Pancreas (tissue), 10 donors: ENCODE measurements around the gene NR3C2. TPM values are rescaled to one million over a fixed set of nuclear protein-coding genes. Genes with fewer than 3 reads are reported as not detected.
A peak's percentile ranks its signal among the peaks of the same experiment; 100 is the strongest.

Source experiments
- ATAC-seq, 4 donors: fragments of 200-7000 bp; cut with Tn5 transposase; one replicate each; pipeline versions ENCODE4 v1.8.0 to v1.9.1; 2020; ENCODE audit warnings: mild to moderate bottlenecking in 4 of 4, moderate library complexity in 4 of 4
- DNase-seq, 6 donors: peaks; one replicate each; pipeline ENCODE4 v3.0.0-alpha.2; 2020
- FAIRE-seq: peaks from 2 replicates; lab custom pipeline; 2012; peaks lifted over from hg19 to GRCh38; lab: Jason Lieb, UNC
- H3K27ac ChIP-seq, 4 donors: fragments of 200-600 bp; sonication (generic); 1 replicate in 3 of 4; 2 replicates in 1 of 4; pipeline versions ENCODE4 v1.5.0 to v1.8.0; 2020
- H3K27me3 ChIP-seq, 4 donors: fragments of 200-600 bp; one replicate each; pipeline ENCODE4 v1.8.0; 2021
- H3K36me3 ChIP-seq, 3 donors: fragments of 200-600 bp; sonication (generic) in 1 of 3; one replicate each; pipeline versions ENCODE4 v1.5.0 to v1.8.0; 2020 to 2021
- H3K4me1 ChIP-seq, 3 donors: fragments of 200-600 bp; one replicate each; pipeline ENCODE4 v1.8.0; 2021
- H3K4me3 ChIP-seq, 4 donors: fragments of 200-600 bp; sonication (generic) in 2 of 4; one replicate each; pipeline versions ENCODE4 v1.5.0 to v1.8.0; 2020 to 2021
- H3K9me3 ChIP-seq, 4 donors: fragments of 200-600 bp; one replicate each; pipeline ENCODE4 v1.8.0; 2021
- WGBS, 2 donors: extraction: QIAGEN DNeasy Blood & Tissue Kit; methylation state at CpG; one replicate each; pipeline ENCODE4 v1.1.7; 2013; 5-methylcytosine and 5-hydroxymethylcytosine counted together
- intact Hi-C, 3 donors: fragments of 100-400 bp; cut with DNase I; formaldehyde crosslinking; loops; one replicate each; pipeline versions ENCODE4 v1.11.1 to v1.14.2; 2022
- polyA plus RNA-seq, 2 donors: library from polyadenylated mRNA; stranded (reverse); fragments of 200-250 nt; gene quantifications; one replicate each; pipeline ENCODE4 v1.2.3, GENCODE V29; 2013
- total RNA-seq, 6 donors: library from RNA; stranded (reverse); fragmentation: NEBNext Ultra II Directional in 4 of 6; extraction: Animal tissue kit (Norgen Biotek cat#: 25700) in 4 of 6; gene quantifications; one replicate each; pipeline versions ENCODE4 v1.2.1 to v1.2.4, GENCODE V29; 2021 to 2023
- TF ChIP-seq, protein P1 (sequence below), 4 donors: fragments of 200-600 bp; sonication (generic) in 3 of 4; IDR thresholded peaks; one replicate each; pipeline versions ENCODE4 v1.5.0 to v1.8.0; 2021; ENCODE audit warnings: antibody characterized with exemption in 4 of 4
- donor health status: healthy with polysubstance abuse.
- donor health status: DM: no; HTN: no; CAD: no; lungs with moderate emphysema.
- donor health status: DM: no; HTN: no; CAD: no.
- donor health status: control.
- donor health status: control.
- donor health status: Bipolar disorder and iron deficiency.
- donor health status: DM: yes; HTN: yes; CAD: no.
- donor health status: DM: no; HTN: no; CAD: no.
- donor health status: DM: no; HTN: no; CAD: no.
- donor health status: DM: yes; HTN: yes; CAD: no.

Gene NR3C2
- total and polyA plus RNA-seq, 8 donors, result 2.5 to 15.7 (median 12.5) TPM

- H3K4me1 ChIP-seq, result peaks cover 20 to 27% (median 21%) of the 10 kb centered on the region in 3 donors
- no peak for DNase-seq
- no peaks in the 10 kb centered on the region for H3K36me3 ChIP-seq
- FAIRE-seq, result no peak
- WGBS, 2 donors, result 89 to 94% methylated on average over 1 of the region's 1 CpG
- H3K27ac ChIP-seq, result peak overlapping the region in 2 of 4 donors; percentile 89 to 92
- TF ChIP-seq, protein P1, sequence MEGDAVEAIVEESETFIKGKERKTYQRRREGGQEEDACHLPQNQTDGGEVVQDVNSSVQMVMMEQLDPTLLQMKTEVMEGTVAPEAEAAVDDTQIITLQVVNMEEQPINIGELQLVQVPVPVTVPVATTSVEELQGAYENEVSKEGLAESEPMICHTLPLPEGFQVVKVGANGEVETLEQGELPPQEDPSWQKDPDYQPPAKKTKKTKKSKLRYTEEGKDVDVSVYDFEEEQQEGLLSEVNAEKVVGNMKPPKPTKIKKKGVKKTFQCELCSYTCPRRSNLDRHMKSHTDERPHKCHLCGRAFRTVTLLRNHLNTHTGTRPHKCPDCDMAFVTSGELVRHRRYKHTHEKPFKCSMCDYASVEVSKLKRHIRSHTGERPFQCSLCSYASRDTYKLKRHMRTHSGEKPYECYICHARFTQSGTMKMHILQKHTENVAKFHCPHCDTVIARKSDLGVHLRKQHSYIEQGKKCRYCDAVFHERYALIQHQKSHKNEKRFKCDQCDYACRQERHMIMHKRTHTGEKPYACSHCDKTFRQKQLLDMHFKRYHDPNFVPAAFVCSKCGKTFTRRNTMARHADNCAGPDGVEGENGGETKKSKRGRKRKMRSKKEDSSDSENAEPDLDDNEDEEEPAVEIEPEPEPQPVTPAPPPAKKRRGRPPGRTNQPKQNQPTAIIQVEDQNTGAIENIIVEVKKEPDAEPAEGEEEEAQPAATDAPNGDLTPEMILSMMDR (IDR thresholded peaks at IDR 0.05), result no peak
- ATAC-seq, result no peak
- H3K4me3 ChIP-seq, result no peak overlapping the region
- no peaks in the 10 kb centered on the region for H3K27me3 ChIP-seq
- no peaks in the 10 kb centered on the region for H3K9me3 ChIP-seq
- intact Hi-C loops, result no loop called here
Observed at GRCh38 chr4:148204892-148205291, 237.3 kb downstream of the NR3C2 start.

DNA sequence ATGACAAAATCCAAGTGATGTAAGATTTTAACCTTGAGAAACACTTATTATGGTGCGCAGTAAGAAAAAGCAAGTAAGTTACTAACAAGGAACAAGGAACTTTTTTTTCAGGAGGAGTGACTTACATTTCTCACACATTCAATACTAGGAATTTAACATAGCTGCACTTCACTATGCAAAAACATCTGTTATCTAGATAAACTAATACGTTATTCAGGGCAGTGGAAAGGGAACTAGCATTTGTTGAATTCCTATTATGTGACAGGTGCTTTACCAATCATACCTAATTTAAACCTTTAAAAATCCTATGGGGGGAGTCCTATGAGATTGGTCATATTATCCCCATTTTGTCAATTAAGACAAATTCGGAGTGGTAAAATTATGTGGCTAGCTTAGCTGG, 238.0 kb downstream of the NR3C2 start:
- Histone ChIP-seq H3K9me3 (no peaks in the 10 kb centered on the region), H3K27me3 (no peaks in the 10 kb centered on the region), H3K4me1 (peaks cover 20 to 27% (median 21%) of the 10 kb centered on the region in 3 donors), H3K4me3 (no peak overlapping the region), H3K27ac (peak overlapping the region; percentile 45 to 92 (median 70)), H3K36me3 (no peaks in the 10 kb centered on the region)
- TF ChIP-seq, protein P1 (IDR thresholded peaks at IDR 0.05), result no peak
- peak in 3 of 4 donors; percentile 14 to 38 (median 17) for ATAC-seq
- 43 to 51% methylated on average over 3 of the region's 3 CpGs for WGBS, 2 donors
- DNase-seq, result no peak
- intact Hi-C loops, result no loop called here
- FAIRE-seq, result no peak

DNA sequence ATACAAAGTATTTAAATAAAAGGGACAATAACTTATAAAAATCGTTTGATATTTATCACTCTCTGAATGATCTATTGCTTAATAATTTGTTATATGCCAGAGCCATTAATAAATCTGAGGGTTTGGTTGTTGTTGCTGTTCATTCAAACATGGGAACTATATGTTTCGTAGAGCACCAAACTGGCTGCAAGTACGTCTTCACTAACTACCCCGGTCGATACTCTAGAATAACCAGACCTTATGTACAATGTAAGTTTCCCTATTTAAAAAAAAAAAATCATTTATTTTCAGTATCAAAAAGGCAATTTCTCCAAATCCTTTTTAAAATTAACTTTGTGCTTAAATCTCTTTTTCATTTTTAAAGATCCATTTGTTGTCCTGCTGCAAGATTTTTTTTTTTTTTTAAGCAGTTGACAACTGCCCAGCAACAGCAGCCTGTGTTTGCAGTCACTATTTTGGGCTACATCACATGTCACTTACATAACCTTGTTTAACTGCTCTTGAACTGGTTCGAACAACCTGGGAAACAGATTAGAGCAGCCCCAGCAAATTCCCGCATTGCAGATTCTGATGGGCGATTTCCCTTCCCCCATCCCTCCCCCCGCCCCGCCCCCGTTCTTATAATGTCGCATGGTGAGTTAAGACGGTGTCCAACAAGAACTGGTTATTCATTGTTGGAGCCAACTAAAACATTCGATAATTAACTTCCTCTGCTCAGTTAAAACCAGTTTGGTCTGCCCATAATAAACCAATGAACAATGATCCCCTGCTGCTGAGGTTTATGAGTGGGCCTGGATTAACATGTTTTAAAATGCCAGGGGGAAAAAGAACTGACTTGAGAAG, 238.9 kb downstream of the NR3C2 start:
- no peaks in the 10 kb centered on the region for H3K9me3 ChIP-seq
- H3K27me3 ChIP-seq, result no peaks in the 10 kb centered on the region
- peak overlapping the region in 1 of 4 donors; percentile 2 for H3K4me3 ChIP-seq
- TF ChIP-seq, protein P1 (IDR thresholded peaks at IDR 0.05), result no peak
- 8 to 9% methylated on average over 14 of the region's 14 CpGs for WGBS, 2 donors
- H3K4me1 ChIP-seq, result peaks cover 20 to 27% (median 21%) of the 10 kb centered on the region in 3 donors
- peak overlapping the region; percentile 45 to 92 (median 70) for H3K27ac ChIP-seq
- FAIRE-seq, result peak; percentile 69
- peak; percentile 94 to 95 (median 94) for ATAC-seq
- DNase-seq, result peak in 4 of 6 donors; percentile 58 to 77 (median 72)
- H3K36me3 ChIP-seq, result no peaks in the 10 kb centered on the region
- intact Hi-C loops, result no loop called here

- no peak overlapping the region for H3K27ac ChIP-seq
- no peak for ATAC-seq
Observed at GRCh38 chr4:148200960-148201359, 241.3 kb downstream of the NR3C2 start.

More at GRCh38 chr4:148200960-148201359, 241.3 kb downstream of the NR3C2 start:
- H3K4me1 ChIP-seq, result peaks cover 20 to 27% (median 21%) of the 10 kb centered on the region in 3 donors
- H3K4me3 ChIP-seq, result no peak overlapping the region
- no peaks in the 10 kb centered on the region for H3K36me3 ChIP-seq
- WGBS, 2 donors, result 93 to 97% methylated on average over 3 of the region's 3 CpGs
- H3K9me3 ChIP-seq, result no peaks in the 10 kb centered on the region
- intact Hi-C loops, result no loop called here
- DNase-seq, result no peak
- no peaks in the 10 kb centered on the region for H3K27me3 ChIP-seq
- TF ChIP-seq, protein P1 (IDR thresholded peaks at IDR 0.05), result no peak
- FAIRE-seq, result no peak
